CD4-positive, alpha-beta T cell treated with Interleukin-15 for 4 hours (primary cell): ENCODE data around the gene ODAPH.

Experiments
- DNase-seq: peaks from one replicate; pipeline ENCODE4 v3.0.0-alpha.2; 2020; ENCODE audit warnings: low spot score

Gene ODAPH

GRCh38 chr4:75544870-75545269 is 11.0 kb upstream of the ODAPH start:
- no peak for DNase-seq

- no peak for DNase-seq
These were observed 10.3 kb upstream of the ODAPH start for GRCh38 chr4:75545526-75545925.

GRCh38 chr4:75547647-75548387 is 8.0 kb upstream of the ODAPH start:
- no peak for DNase-seq

- DNase-seq, result no peak
These were observed 6.8 kb upstream of the ODAPH start for GRCh38 chr4:75549019-75549418.

GRCh38 chr4:75552452-75552851 is 3.4 kb upstream of the ODAPH start:
- DNase-seq, result no peak

- no peak for DNase-seq
These were observed 1.8 kb downstream of the ODAPH start for GRCh38 chr4:75557696-75558095.

- no peak for DNase-seq
These were observed 5.9 kb downstream of the ODAPH start for GRCh38 chr4:75561789-75562188.

GRCh38 chr4:75564023-75564422 is 8.2 kb downstream of the ODAPH start:
- no peak for DNase-seq

- no peak for DNase-seq
These were observed 9.6 kb downstream of the ODAPH start for GRCh38 chr4:75565481-75565880.

- no peak for DNase-seq
These were observed 11.0 kb downstream of the ODAPH start for GRCh38 chr4:75566911-75567310.

GRCh38 chr4:75567725-75568124 is 11.9 kb downstream of the ODAPH start:
- no peak for DNase-seq

GRCh38 chr4:75584067-75584466 is 28.2 kb downstream of the ODAPH start:
- no peak for DNase-seq

- no peak for DNase-seq
These were observed 37.5 kb downstream of the ODAPH start for GRCh38 chr4:75593393-75593792.

- DNase-seq, result no peak
These were observed 40.2 kb downstream of the ODAPH start for GRCh38 chr4:75596061-75596460.

- DNase-seq, result peak; percentile 1
These were observed 42.5 kb downstream of the ODAPH start for GRCh38 chr4:75598390-75598789.

GRCh38 chr4:75599647-75600046 is 43.8 kb downstream of the ODAPH start:
- DNase-seq, result no peak

GRCh38 chr4:75605928-75606327 is 50.1 kb downstream of the ODAPH start:
- no peak for DNase-seq

- DNase-seq, result no peak
These were observed 56.4 kb downstream of the ODAPH start for GRCh38 chr4:75612306-75612705.
